ENCODE measurements around the gene RPLP1.

DNA sequence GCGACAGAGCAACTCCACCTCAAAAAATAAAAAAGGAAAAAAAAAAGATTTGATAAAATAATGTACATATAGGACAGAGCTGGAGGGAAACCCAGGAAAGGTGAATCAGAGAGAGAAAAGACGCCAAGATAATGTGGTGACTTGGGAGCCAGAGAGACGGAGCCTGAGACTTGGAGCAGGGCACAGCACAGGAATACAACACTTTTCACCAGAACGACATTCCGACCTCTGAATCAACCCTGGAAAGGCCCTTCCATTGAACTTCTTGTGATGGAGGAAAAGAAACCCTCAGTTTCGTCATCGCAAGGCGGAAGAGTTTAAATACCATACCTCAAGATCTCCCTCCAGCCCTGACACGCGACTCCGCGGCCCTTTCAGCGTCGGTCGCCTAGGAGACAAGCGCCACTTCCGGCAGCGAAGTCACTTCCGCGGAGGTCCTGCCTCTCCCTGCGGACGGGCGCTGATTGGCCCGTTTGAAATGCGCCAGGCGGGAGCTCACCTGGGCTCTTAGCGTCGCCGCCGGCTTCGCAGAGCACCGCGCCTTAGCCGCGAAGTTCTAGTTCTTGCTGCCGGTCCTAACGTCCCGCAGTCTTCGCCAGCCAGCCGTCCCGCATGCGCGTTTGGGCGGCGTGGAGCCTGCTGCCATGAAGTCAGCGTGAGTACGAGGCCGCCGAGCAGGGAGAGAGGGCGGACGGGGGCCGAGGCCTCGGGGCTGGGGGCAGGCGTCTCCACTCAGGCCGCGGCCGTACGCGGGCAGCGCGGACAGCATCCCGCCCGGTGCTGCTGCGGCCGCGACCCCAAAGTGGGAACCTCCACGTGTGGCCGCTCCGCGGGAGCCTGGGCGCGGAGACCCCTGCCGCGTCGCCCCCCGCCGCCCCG lies 38.6 kb upstream of the RPLP1 start, which contains the start of gene KIF23:
- no peak for TF ChIP-seq POLR2AphosphoS5 (IDR thresholded peaks at IDR 0.05; ENCODE audit: low read depth, low read length)
- TF ChIP-seq POLR2A (IDR thresholded peaks at IDR 0.05; ENCODE audit: low read depth, low read length), result peak; percentile 59; the same call in 1 of the 2 replicates
